ENCODE measurements around the gene VDAC1.

The VDAC1 gene

GRCh38 chr5:133921979-133922378 lies 82.8 kb downstream of the VDAC1 start:
- no peak for DNase-seq (ENCODE audit: low read depth)
- no peak overlapping the region for H3K4me3 ChIP-seq (ENCODE audit: low read length)
- no peak for TF ChIP-seq CTCF (conservative IDR thresholded peaks at IDR 0.05; ENCODE audit: low read length)
